ENCODE measurements around the gene VPS54.

- TF ChIP-seq GATA2 (IDR thresholded peaks at IDR 0.05; ENCODE audit: low read depth, low read length), result no peak
- TF ChIP-seq GATA3 (IDR thresholded peaks at IDR 0.05; ENCODE audit: low read depth, low read length), result no peak
These were observed 126.1 kb downstream of the VPS54 start for GRCh38 chr2:63893163-63893562.
